ENCODE measurements around the gene CDC123.

- TF ChIP-seq CTCF (conservative IDR thresholded peaks at IDR 0.05; ENCODE audit: low read length) (no peak), EZH2phosphoT487 (IDR thresholded peaks at IDR 0.05; ENCODE audit: borderline replicate concordance) (no peak)
Measured at GRCh38 chr10:12184165-12184564, 11.8 kb upstream of the CDC123 start.
